GM12864 (cell line): Measurements from ENCODE around the gene IQGAP2.
"Not testable (repeated sequence)": the region's sequence is repeated elsewhere in the genome, so short reads cannot be mapped to it uniquely, and the experiment has no call there.

Experiments
- DNase-seq: peaks from one replicate; pipeline ENCODE4 v3.0.0-alpha.2; 2011; ENCODE audit warnings: low read depth
- H3K4me3 ChIP-seq: 2 replicates; pipeline ENCODE4 v1.5.1; 2011; ENCODE audit warnings: mild to moderate bottlenecking, low read depth, low read length, control low read depth
- CTCF ChIP-seq: IDR thresholded peaks from 2 replicates; pipeline ENCODE4 v1.5.1; 2011; ENCODE audit warnings: low read depth, mild to moderate bottlenecking, moderate library complexity, low read length, control low read depth, inconsistent platforms; ENCODE audit errors: missing control alignments

IQGAP2 gene

GRCh38 chr5:76677849-76678472 is 274.9 kb downstream of the IQGAP2 start:
- TF ChIP-seq CTCF: no peak
- DNase-seq: no peak

GRCh38 chr5:76679231-76679630 is 276.1 kb downstream of the IQGAP2 start:
- TF ChIP-seq CTCF: no peak
- DNase-seq: no peak
- H3K4me3 ChIP-seq: no peak overlapping the region

More at GRCh38 chr5:76677849-76678472, 274.9 kb downstream of the IQGAP2 start:
- H3K4me3 ChIP-seq: no peak overlapping the region

DNA sequence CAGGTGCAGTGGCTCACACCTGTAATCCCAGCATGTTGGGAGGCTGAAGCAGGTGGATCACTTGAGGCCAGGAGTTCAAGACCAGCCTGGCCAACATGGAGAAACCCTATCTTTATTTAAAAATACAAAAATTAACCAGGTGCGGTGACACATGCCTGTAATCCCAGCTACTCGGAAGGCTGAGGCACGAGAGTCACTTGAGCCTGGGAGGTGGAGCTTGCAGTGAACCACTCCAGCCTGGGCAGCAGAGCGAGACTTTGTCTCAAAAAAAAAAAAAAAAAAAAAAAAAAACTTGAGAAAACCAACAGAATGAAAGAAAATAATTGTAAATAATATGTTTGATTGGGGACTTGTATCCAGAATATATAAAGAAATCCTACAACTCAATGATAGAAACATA is 277.7 kb downstream of the IQGAP2 start:
- not testable (repeated sequence) for DNase-seq, H3K4me3 ChIP-seq

DNA sequence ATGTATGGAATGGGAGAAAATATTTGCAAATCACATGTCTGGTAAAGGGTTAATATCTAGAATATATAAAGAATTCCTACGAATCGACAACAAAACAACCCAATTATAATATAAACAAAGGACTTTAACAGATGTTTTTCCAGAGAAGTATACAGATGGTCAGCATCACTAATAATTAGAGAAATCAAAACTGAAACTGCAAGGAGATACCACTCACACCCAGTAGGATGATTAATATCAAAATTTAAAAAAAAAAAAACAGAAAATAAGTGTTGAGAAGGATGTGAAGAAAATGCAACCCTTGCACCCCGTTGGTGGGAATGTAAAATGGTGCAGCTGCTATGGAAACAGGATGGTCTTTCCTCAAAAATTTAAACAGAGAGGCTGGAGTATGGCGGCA is 278.2 kb downstream of the IQGAP2 start:
- TF ChIP-seq CTCF: no peak
- no peak overlapping the region for H3K4me3 ChIP-seq
- no peak for DNase-seq

GRCh38 chr5:76682387-76682786 is 279.3 kb downstream of the IQGAP2 start:
- no peak for TF ChIP-seq CTCF
- DNase-seq: no peak
- no peak overlapping the region for H3K4me3 ChIP-seq

DNA sequence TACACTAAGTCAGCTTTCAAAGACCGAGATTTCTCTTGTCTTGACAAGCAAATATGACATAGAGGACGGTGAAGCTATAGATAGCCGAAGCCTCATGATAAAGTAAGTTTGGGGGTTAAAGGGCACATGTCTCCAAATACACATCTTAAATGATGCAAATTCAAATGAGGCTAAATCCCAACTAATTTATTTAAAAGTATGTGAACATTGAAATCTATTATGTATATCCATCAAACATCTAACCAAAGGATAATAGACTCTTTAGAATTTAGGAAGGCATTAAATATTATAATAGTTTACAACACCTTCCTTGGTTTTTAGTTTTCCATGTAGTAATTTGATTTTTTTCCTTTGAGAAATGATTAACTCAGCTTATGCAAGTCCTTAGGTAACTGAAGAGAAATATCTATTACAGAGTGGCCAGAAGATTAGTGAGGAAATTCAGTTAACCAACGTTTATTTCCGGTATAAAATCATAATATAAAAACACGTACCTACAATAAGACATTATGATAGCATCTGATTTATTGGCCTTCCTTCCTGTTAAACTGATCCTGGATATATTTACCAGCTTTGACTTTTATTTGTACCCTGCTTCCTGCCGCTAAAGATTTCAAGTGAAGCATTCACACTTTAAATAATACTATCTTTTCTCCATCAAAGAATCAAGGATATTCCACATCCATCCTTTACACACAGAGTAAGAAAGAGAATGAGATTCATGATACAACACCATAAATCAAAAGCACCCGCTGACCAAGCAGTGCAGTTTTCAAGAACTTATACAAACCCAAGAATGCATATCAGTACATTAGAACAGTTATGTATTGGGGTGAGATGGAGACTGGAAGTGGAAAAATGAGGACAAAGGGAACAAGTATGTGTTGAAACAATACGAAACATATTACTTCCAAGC is 281.0 kb downstream of the IQGAP2 start:
- TF ChIP-seq CTCF: no peak
- DNase-seq: no peak
- no peak overlapping the region for H3K4me3 ChIP-seq

GRCh38 chr5:76684756-76685519 is 281.9 kb downstream of the IQGAP2 start:
- no peak for TF ChIP-seq CTCF
- DNase-seq: no peak
- H3K4me3 ChIP-seq: no peak overlapping the region
